GM21390 (cell line): ENCODE results near the gene TPST2.
"Not testable (repeated sequence)": the region's sequence is repeated elsewhere in the genome, so short reads cannot be mapped to it uniquely, and the experiment has no call there.

Source experiments
- ATAC-seq: cut with Tn5 transposase; IDR thresholded peaks from one replicate; pipeline ENCODE4 v1.9.1; 2021; ENCODE audit not compliant: unreplicated experiment

Gene TPST2

DNA sequence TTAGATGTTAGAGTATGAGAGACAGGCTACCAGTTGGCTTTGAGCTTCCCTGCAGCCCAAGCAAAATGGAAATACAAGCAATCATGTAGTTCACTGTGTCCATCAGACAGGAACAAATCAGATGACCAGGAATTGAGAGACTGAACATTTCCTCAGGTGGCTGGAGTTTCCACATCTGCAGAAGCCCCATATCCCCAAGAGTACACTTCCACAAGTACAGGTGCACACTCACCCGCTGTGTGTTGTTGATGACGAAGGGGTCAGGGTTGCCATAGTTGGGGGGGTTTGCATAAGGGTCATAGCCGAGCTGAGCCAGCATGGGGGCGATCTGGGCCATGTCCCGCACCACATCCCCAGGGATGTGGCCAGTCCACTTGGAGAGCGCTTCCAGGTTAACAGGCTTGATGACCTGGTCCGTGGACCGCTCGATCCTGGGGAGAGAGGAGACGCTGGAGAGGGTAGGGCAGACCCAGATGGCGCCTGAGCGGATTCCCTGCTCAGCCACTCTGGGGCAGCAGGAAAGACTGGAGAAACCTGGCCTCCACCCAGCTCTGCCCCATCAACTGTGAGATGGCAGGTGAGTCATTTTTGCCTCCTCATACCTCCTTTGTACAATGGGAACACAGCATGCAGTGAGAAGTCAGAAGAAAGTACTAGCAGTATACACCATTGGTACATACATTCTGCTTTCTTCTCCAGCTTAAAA is 53.7 kb downstream of the TPST2 start:
- no peak for ATAC-seq

DNA sequence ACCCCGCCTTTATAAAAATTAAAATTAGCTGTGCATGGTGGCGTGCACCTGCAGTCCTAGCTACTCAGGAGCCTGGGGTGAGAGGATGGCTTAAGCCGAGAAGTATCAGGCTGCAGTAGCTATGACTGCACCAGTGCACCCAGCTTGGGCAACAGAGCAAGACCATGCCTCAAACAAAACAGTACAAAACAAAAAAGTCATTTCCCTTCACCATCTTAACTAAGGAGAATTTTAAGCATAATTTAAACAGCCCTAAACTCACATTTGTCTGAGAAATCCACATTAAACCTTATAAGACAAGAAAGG is 54.4 kb downstream of the TPST2 start:
- ATAC-seq: no peak

DNA sequence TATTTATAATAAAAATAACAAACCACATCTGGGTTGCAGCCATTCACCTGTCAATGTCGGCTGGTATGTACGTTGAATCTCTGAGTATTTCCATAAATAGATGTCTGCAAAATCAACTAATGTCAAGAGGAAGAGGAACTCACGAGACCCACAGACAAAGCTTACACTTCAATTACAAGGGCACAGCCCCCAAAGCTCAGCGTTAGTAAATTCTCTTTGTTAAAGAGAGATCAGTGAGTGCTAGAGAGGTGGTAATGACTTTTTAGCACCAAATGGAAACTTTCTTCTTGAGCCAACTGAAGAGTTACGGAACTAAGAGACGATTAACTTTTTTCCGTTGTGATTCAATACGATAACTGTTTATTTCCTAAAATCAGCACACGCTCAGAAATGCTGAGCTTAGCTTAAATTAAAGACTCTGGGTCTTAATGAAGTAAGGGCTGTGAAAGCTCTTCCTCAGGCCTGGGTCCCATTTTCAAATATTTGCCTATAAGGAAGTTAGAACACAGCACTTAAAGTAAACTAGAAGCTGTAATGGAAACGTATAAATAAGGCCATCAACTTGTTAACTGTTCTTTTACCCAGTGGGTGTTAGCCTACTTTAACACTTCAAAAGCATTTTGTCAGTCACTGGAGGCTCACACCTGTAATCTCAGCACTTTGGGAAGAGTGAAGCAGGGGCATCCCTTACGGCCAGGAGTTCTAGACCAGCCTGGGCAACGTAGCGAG is 54.9 kb downstream of the TPST2 start:
- no peak for ATAC-seq

DNA sequence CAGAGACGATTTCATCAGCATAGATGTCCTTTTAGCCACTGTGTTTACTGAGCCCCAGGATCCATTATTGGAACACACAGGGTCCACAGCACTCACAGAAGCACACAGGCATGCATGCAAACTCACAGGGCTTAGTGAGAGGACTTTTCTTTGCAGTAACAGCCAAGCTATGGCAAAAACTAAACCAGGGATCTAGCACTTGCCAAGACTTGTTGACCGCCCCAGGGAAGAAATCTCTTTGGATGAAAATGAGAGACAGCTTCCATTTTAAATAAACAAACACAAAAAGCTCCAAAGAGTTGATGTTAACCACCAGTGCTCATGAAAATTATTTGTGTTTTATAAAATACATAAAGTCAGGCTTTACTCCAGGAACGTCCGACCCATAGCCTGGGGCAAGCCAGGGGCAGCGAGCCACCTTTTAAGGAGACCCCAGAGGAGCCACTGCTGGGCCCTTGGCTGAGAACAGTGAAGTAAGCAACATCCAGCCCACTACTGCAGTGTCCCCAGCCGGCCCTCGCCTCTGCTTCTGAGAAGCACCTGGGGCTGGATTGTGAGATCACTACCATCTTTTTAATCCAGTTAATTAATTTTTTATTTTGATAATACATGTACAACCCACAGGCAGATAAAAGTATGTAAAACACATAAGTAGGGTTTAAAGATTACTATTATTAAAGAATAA is 55.6 kb downstream of the TPST2 start:
- ATAC-seq: no peak

DNA sequence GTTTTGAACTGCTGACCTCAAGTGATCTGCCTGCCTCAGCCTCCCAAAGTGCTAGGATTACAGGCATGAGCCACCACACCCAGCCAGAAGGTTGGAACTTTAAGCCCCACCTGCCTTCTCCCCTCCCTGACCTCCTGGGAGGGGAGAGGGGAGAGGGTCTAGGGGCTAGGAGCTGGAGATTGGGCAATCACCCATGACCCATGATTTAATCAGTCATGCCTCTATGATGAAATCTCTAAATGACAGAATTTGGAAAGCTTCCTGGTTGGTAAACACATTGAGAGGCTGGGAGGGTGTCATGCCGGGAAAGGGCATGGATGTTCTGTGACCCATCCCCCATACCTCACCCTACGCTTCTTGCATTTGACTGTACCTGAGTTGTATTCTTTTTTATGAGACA is 60.6 kb downstream of the TPST2 start:
- no peak for ATAC-seq

DNA sequence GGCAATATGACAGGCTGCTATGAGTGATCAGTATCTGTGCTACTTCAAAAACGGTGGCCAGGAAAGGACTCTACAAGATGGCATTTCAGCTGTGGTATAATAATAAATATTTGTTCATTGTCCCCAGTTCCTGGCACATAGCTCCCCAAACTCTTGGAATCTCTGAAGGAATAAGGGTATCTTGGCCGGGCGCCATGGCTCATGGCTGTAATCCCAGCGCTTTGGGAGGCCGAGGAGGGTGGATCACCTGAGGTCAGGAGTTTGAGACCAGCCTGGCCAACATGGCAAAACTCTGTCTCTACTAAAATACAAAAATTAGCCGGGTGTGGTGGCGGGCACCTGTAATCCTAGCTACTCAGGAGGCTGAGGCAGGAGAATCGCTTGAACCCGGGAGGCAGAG is 61.4 kb downstream of the TPST2 start:
- ATAC-seq: not testable (repeated sequence)

DNA sequence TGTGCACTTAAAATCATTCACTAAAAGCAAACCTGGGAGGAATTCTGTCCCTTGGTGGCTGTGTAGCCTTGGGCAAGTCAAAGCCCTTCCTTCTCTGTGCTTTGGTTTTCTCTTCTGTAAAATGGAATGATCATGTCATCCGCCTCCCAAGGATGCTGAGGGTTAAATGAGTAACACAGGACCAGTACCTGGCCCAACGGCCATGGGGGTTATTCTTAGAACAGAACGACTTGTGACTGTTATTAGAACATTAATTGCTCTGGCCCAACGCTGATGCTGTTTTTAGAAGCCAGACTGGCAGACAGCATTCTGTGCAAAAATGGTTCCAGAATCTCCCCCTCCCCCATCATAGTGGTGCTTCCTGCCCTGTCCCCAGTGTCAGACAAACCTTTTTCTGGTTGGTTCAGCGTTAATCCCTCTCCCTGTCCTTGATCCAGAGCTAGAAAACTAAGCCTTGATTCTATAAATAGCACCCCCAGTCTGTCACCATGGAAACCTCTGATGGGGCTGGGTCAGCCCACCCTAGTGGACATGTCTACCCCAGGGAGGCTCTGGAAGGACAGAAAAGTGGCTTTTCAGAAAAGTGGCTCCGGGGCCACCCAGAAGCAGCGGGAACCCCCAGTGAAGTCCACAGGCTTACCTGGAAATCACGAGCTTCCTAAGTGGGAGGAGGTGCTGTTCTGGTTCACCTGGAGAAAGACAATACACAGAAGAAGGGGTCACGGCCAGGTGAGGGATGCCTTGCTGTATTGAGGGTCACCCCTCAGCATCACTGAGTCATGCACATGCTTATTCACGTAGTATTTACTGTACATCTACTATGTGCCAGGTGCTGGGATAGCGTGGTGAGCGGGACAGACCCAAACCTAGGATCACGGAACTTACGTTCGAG is 62.1 kb downstream of the TPST2 start:
- ATAC-seq: no peak

DNA sequence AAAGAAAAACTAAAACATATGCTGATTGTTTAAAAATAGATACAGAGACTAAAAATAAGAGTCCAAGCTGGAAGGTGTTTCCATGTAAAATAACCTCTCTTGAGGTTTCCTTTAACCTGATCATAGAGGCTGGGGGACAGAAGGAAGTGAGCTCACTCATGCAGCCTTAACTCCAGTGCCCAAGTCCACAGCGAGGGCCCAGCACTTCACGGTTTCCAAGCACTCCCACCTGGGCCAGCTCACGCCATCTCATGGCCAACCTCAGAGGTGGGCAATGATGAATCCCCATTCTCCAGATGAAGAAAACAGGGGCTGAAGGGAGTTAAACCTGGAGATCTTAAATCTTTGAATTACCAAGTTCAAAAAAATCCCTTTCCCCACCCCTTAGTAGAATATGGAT is 62.8 kb downstream of the TPST2 start:
- no peak for ATAC-seq

DNA sequence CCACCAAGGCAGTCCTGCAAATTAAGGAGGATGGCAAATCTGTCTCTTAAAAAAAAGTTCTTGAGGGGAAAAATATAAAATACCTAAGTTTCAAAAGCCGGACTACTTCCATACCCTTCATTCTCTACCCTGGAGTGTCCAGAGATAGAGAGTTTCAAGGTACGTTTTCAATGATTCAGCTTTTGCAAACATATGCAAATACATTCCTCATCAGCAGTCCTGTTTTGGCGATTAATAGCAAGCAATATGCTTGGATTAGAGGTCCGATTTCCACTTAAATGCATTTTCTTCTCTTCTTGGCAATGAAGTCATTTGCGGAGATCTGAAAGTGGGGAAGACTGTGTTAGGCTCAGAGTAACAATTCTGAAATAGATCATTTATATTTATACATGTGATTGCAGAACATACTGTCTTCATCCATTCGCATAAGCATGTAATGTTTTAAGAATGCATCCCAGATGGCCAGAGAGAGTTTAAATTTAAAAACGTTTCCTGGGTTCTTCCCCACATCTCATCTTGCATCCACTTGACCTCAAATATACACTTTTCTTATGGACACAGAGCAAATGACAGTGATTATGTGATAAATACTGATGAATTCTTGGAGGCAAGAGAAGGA is 63.9 kb downstream of the TPST2 start:
- no peak for ATAC-seq

DNA sequence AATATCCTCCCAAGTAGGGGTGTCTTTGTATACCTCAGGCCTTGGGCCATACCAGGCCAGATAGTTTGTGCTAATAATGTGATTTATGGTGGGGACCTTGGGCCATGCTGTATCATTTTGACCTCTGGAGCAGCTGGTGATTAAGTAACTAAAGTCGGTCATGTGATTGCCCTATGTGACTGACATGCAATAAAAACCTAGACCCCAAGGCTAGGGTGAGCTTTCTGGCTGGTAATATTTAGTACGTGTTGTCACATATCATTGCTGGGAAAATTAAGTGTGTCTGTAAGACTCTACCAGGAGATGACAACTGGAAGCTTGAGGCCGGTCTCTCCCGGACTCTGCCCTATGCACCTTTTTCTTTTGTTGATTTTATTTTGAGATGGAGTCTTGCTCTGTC is 65.1 kb downstream of the TPST2 start:
- no peak for ATAC-seq

DNA sequence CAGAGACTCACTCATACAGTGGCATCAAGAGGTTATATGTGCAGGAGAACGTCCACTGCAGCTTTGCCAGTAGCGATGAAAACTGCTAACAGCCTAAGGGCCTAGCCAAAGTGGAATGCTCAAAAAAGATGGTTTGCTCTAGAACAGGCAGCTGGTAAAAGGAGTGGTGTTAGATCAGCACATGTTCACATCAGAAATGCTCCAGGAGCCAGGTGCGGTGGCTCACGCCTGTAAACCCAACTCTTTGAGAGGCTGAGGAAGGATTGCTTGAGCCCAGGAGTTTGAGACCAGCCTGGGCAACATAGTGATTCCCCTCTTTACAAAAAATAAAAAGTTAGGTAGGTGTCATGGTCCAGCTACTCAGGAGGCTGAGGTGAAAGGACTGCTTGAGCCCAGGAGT is 67.3 kb downstream of the TPST2 start:
- ATAC-seq: no peak

DNA sequence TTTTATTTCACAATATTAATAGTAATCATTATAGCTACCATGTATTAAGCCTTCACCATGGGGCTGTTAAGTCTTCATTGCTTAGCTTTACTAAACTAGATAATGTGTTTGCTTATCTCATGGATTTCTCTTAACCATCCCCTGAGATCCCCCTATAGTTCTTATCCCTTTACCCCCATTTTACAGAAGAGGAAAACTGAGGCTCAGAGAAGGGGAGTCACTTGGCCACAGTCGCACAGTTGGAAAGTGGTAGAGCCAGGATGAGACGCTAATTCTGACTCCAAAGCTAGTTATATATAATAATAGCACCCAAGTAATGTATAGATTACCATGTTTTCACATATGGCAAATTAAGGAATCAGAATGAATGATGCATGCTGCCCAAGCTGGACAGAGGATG is 67.9 kb downstream of the TPST2 start:
- no peak for ATAC-seq

DNA sequence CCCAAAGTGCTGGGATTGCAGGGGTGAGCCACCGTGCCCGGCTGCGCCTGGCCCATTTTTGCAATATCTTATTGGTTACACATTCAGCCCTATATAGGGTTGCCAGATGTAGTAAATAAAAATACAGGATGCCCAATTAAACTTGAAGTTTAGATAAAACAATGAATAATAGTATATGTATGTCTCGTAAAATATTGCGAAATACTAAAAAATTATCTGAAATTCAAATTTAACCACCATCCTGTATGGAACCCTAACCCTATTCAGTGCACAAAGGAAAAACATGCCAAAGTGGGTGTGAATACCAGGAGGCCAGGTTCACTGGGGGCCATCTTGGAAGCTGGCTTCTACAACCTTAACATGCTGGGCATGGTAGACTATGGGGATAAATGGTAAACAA is 72.5 kb downstream of the TPST2 start:
- ATAC-seq: no peak

DNA sequence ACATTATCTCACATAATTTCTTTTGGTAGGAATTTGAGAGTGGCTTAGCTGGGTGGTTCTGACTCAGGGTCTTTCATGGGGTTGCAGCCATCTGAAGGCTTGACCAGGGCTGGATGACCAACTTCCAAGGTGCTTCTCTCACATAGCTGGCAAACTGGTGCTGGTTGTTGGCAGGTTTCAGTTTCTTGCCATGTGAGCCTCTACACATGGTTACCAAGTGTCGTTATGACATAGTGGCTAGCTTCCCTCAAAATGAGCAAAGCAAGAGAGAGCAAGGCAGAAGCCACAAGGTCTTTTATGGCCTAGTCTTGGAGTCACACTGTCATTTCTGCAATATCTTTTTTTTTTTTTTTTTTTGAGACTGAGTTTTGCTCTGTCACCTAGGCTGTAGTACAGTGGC is 73.4 kb downstream of the TPST2 start:
- no peak for ATAC-seq

DNA sequence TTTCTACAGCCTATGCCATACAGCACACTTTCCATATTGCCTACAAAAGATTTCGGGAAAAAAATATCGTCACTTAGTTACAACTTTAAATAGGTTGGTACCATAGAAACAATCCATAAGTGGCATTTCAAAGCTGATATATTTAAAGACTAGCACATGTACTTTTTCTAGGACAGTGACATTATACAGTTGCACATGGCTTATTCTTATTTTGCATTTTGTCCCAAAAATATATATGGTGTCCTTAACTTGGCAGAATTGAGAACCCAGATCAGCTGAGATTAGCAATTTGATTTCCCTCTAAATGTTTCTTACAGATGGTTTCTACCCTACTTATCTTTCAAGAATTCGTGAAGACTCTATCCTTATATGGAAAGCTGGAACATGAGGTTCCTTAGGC is 74.0 kb downstream of the TPST2 start:
- ATAC-seq: no peak

DNA sequence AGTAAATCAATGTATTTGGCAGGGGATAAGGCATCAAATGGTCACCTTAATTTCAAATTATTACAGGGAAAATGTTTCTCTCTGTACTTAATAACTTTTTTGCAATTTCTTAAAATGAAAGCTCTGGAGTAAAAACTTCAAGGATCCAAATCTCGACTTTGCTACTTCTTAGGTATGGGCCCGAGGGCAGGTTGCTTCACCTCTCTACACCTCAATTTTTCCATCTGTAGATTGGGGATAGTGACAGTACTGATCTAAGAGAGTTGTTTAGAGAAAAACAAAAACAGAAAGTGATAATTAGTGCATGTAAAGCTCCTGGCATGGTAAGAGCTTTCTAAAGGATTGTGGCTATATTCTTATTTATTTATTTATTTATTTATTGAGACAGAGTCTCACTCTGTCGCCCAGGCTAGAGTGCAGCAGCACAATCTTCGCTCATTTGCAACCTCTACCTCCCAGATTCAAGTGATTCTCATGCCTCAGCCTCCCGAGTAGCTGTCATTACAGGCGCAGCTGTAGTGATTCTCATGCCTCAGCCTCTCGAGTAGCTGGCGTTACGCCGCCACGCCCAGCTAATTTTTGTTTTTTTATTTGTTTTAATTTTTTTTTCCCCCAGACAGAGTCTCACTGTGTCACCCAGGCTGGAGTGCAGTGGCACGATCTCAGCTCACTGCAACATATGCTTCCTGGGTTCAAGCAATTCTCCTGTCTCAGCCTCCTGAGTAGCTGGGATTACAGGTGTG is 75.3 kb downstream of the TPST2 start:
- ATAC-seq: no peak

DNA sequence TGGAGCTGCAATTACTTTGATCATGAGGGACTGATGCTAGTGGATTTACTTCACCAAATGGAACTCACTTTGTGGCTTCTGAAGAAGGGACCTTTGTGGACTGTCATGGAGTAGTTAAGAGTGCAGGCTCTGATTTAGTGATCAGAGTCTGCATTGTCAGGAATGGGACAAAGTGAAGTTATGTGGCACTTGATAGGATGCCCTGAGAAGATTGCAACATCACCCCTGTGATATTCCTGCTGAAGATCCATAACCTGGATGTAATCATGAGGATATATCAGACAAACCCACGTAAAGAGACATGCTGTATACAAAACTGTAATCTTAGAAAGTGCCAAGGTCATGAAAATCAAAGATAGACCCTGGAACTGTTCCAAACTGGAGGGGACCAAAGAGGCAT is 76.1 kb downstream of the TPST2 start:
- ATAC-seq: no peak

DNA sequence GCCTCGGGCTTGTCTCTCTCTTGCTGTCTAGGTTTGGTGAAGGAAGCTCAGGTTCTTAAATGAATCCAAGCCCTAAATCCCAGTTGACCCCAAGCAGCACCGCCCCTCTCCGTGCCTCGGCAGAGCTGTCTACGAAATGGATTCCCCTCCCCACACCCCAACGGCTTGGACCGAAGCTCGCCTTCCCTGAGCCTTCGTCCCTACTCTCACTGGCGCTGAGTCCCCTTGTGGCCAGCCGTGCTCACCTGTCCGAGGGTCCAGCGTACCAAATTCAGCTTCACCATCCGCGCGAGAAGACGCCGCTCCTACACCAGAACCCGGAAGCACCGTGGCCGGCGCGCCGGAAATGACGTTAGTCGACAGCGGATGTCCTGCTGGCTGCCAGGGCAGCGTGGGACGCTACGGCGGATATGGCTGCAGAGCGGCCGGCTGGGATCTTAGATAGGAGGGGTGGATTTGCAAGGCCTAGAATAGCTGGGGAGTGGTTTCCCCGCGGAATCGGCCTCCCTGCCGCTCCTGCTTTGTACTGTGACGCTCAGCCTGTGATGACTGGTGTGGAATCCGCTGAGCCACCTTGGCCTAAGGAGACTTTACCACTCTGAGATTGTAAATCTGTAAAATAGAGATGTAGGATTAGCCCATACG is 77.7 kb downstream of the TPST2 start, which contains the start of gene TFIP11:
TSS of gene TFIP11 (minus strand) at position 325 of the 645 bp plus-strand sequence. CDS start 2,201 bp downstream, outside the sequence.
- ATAC-seq: peak; percentile 91

DNA sequence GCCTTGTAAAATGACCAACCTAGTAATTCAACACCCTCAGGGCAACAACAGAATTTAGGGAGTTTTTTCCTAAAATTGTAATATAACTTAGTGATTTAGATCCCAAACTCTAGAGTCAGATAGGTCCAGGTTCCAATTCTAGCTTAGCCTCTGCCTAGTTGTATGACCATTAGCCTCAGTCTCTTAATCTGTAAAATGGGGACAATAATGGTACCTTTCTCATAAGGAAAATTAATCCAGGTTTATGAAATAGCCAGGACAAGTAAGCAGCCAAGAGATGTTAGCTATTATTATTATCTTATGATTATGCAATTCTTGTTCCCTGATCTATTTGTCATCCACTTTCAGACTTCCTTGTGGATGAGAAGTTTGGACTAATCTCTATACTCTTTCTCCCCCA is 81.8 kb downstream of the TPST2 start:
- ATAC-seq: no peak

DNA sequence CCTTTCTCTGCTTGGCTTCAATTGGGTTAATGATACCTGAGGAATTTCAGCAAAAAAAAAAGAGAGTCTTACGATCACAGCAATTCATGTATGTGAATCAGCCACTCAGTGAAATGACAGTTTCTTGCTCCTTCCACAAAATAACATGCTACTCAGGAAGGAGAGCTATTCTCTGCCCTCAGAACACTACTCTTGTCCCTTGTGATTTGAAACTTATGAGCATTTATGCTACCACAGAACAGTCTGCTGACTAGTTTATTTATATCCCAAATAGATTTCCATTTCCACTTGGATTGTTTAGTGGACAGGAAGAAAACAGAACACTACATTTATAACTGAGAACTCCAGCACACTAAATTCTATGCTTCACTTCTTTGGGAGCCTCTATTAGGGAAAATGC is 86.2 kb downstream of the TPST2 start:
- no peak for ATAC-seq
